ENCODE results near the gene POU4F2.

POU4F2 gene

GRCh38 chr4:146638786-146639505 is at the start of gene POU4F2:
Gene POU4F2, plus strand, starts transcription at chr4:146638893. Its CDS starts 248 bp downstream, at chr4:146639141.
- DNase-seq (ENCODE audit: low read depth), result peak; percentile 17
- TF ChIP-seq CTCF (IDR thresholded peaks at IDR 0.05; ENCODE audit: insufficient read depth, low read depth, low read length, missing control alignments), result no peak
- H3K4me3 ChIP-seq (ENCODE audit: low read length), result no peak within 1 kb of the TSS

- DNase-seq (ENCODE audit: low read depth), result no peak
Measured at GRCh38 chr4:146590801-146591200, 47.9 kb upstream of the POU4F2 start.

GRCh38 chr4:146592019-146592418 is 46.7 kb upstream of the POU4F2 start:
- TF ChIP-seq CTCF (IDR thresholded peaks at IDR 0.05; ENCODE audit: insufficient read depth, low read depth, low read length, missing control alignments), result no peak
- H3K4me3 ChIP-seq (ENCODE audit: low read length), result no peak overlapping the region
- no peak for DNase-seq (ENCODE audit: low read depth)

More at GRCh38 chr4:146590801-146591200, 47.9 kb upstream of the POU4F2 start:
- TF ChIP-seq CTCF (IDR thresholded peaks at IDR 0.05; ENCODE audit: insufficient read depth, low read depth, low read length, missing control alignments), result no peak
- H3K4me3 ChIP-seq (ENCODE audit: low read length), result no peak overlapping the region

- H3K4me3 ChIP-seq (ENCODE audit: low read length), result no peak overlapping the region
- no peak for DNase-seq (ENCODE audit: low read depth)
- no peak for TF ChIP-seq CTCF (IDR thresholded peaks at IDR 0.05; ENCODE audit: insufficient read depth, low read depth, low read length, missing control alignments)
Measured at GRCh38 chr4:146632770-146633470, 5.8 kb upstream of the POU4F2 start.

GRCh38 chr4:146633471-146633800 is 5.3 kb upstream of the POU4F2 start:
- DNase-seq (ENCODE audit: low read depth), result no peak
- TF ChIP-seq CTCF (IDR thresholded peaks at IDR 0.05; ENCODE audit: insufficient read depth, low read depth, low read length, missing control alignments), result no peak
- H3K4me3 ChIP-seq (ENCODE audit: low read length), result no peak overlapping the region

- TF ChIP-seq CTCF (IDR thresholded peaks at IDR 0.05; ENCODE audit: insufficient read depth, low read depth, low read length, missing control alignments), result no peak
- H3K4me3 ChIP-seq (ENCODE audit: low read length), result no peak overlapping the region
- no peak for DNase-seq (ENCODE audit: low read depth)
Measured at GRCh38 chr4:146634825-146635224, 3.9 kb upstream of the POU4F2 start.
